Measurements from ENCODE around the gene CDH12. TPM values are rescaled to one million over a fixed set of nuclear protein-coding genes. Genes with fewer than 3 reads are reported as not detected.

Gene CDH12
- total RNA-seq, 1 experiment from 2014 or later: not detected

DNA sequence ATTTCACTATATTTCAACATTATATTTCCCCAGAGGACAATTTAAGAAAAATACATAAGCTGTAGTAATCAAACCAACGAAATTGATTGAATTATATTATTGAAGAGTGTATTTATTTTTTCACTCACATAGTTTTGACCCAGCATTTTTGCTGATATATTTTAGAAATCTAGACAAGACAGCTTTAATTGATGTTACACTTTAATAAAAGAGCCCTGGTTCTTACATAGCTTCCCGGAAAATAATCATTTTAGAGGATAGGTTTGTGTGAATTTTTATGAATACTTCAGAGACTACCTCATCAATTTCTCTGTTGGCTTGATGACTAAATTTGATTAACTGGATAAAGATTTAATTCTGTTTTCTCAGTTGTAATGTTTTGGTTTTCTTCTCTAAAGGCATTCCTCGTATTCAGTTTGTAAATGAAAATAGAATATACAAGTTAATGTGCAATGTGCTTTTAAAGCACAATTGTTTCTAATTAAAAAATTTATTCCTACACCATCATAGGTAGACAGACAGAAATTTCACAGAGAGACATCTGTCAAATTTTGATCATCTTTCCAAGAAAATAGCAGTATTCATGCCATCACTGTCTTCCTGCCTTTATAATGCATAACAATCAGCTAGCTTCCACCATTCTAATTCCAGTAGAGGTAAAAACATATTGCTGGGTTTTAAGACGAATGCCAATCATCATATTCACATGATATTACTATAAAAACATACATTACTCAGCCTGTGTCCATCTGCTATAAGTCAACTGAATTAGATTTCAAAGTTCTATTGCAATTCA is 441.4 kb downstream of the CDH12 start:
- H3K79me1 ChIP-seq (ENCODE audit: insufficient read depth, low read depth, low read length, poor library complexity, severe bottlenecking): no peaks in the 10 kb centered on the region
- no peaks in the 10 kb centered on the region for H3K27me3 Mint-ChIP-seq (ENCODE audit: low read depth)

More for the DNA sequence above, 441.4 kb downstream of the CDH12 start:
- H3K23ac ChIP-seq (ENCODE audit: insufficient read length, low read depth, low read length): no peak overlapping the region
- TF ChIP-seq, protein P1, sequence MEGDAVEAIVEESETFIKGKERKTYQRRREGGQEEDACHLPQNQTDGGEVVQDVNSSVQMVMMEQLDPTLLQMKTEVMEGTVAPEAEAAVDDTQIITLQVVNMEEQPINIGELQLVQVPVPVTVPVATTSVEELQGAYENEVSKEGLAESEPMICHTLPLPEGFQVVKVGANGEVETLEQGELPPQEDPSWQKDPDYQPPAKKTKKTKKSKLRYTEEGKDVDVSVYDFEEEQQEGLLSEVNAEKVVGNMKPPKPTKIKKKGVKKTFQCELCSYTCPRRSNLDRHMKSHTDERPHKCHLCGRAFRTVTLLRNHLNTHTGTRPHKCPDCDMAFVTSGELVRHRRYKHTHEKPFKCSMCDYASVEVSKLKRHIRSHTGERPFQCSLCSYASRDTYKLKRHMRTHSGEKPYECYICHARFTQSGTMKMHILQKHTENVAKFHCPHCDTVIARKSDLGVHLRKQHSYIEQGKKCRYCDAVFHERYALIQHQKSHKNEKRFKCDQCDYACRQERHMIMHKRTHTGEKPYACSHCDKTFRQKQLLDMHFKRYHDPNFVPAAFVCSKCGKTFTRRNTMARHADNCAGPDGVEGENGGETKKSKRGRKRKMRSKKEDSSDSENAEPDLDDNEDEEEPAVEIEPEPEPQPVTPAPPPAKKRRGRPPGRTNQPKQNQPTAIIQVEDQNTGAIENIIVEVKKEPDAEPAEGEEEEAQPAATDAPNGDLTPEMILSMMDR (conservative IDR thresholded peaks at IDR 0.05): no peak
- no peak overlapping the region for H2BK5ac ChIP-seq (ENCODE audit: insufficient read length, low read length)
- Mint-ChIP-seq H3K4me1 (no peaks in the 10 kb centered on the region), H3K4me3 (no peak overlapping the region), H3K27ac (no peak overlapping the region), H3K9me3 (no peaks in the 10 kb centered on the region), H3K36me3 (ENCODE audit: insufficient read depth in 1 of 3, low read depth in 3 of 3) (no peaks in the 10 kb centered on the region)
- H3K79me2 ChIP-seq (ENCODE audit: insufficient read depth, low read length): no peaks in the 10 kb centered on the region
- no peak for DNase-seq
- no peak overlapping the region for H2BK15ac ChIP-seq (ENCODE audit: low read depth, low read length)
- no peak overlapping the region for H3K14ac ChIP-seq (ENCODE audit: insufficient read depth, low read length)
- no peak overlapping the region for H3K9ac ChIP-seq (ENCODE audit: extremely low read depth, insufficient read length, low read length)
- H3T11ph ChIP-seq (ENCODE audit: low read length): no peak overlapping the region
- H4K5ac ChIP-seq (ENCODE audit: insufficient read length, low read depth, low read length): no peak overlapping the region
- no peak overlapping the region for H2AK5ac ChIP-seq (ENCODE audit: insufficient read length, low read length)
- no peak overlapping the region for H3K4me2 ChIP-seq (ENCODE audit: insufficient read depth, insufficient read length, low read length)
- no peaks in the 10 kb centered on the region for H3K23me2 ChIP-seq (ENCODE audit: insufficient read length, low read depth, low read length, poor library complexity, severe bottlenecking)
- no peak overlapping the region for H2AFZ ChIP-seq (ENCODE audit: low read length)
- H3K27me3 ChIP-seq (ENCODE audit: insufficient read depth, low read length): no peaks in the 10 kb centered on the region
- no peak overlapping the region for H3K56ac ChIP-seq (ENCODE audit: insufficient read length, low read depth, low read length)
- H3K27ac ChIP-seq (ENCODE audit: insufficient read length, low read depth, low read length): no peak overlapping the region
- no peaks in the 10 kb centered on the region for H3K9me3 ChIP-seq (ENCODE audit: control insufficient read depth, low read depth, low read length)
- H4K8ac ChIP-seq (replicated peaks; ENCODE audit: insufficient read length, low read depth, low read length): no peak overlapping the region
- H4K91ac ChIP-seq (ENCODE audit: insufficient read length, low read depth, low read length): no peak overlapping the region
- H4K20me1 ChIP-seq (ENCODE audit: control insufficient read depth, insufficient read depth, insufficient read length): no peaks in the 10 kb centered on the region
- H3K4ac ChIP-seq (ENCODE audit: low read depth, low read length): no peak overlapping the region
- H2BK12ac ChIP-seq (ENCODE audit: insufficient read length, low read depth, low read length): no peak overlapping the region
- no peaks in the 10 kb centered on the region for H3K4me1 ChIP-seq (ENCODE audit: insufficient read depth, low read length)
- H3K18ac ChIP-seq (ENCODE audit: insufficient read length, low read depth, low read length): no peak overlapping the region
- no CpG with 5 or more reads among the region's 4 CpGs for WGBS (ENCODE audit: extremely low coverage, insufficient read length, low lambda C conversion rate)
- no peak overlapping the region for H2BK20ac ChIP-seq (ENCODE audit: low read depth, low read length, poor library complexity, severe bottlenecking)
- H2BK120ac ChIP-seq (ENCODE audit: low read depth, low read length, poor library complexity, severe bottlenecking): no peak overlapping the region
